H9 (cell line): Measurements from ENCODE around the gene LGALS14. TPM values are rescaled to one million over a fixed set of nuclear protein-coding genes. Genes with fewer than 3 reads are reported as not detected.

Experiments
- DNase-seq: peaks from one replicate; pipeline ENCODE4 v3.0.0-alpha.2; 2017
- H2AFZ ChIP-seq: one replicate; pipeline ENCODE4 v1.6.1; 2013; ENCODE audit warnings: mild to moderate bottlenecking, low read length, control low read depth, moderate library complexity
- H2AK5ac ChIP-seq: 2 replicates; pipeline ENCODE4 v1.6.1; 2013; ENCODE audit warnings: low read length, control low read depth, mixed read lengths; ENCODE audit not compliant: insufficient read length
- H2BK120ac ChIP-seq: one replicate; pipeline ENCODE4 v1.6.1; 2013; ENCODE audit warnings: low read depth, mild to moderate bottlenecking, low read length, control low read depth, inconsistent platforms; ENCODE audit not compliant: poor library complexity, severe bottlenecking
- H2BK12ac ChIP-seq: 2 replicates; pipeline ENCODE4 v1.6.1; 2013; ENCODE audit warnings: low read length, control low read depth, mixed read lengths, low read depth; ENCODE audit not compliant: insufficient read length
- H2BK15ac ChIP-seq: 2 replicates; pipeline ENCODE4 v1.6.1; 2013; ENCODE audit warnings: low read depth, low read length, control low read depth
- H2BK20ac ChIP-seq: one replicate; pipeline ENCODE4 v1.6.1; 2013; ENCODE audit warnings: low read depth, mild to moderate bottlenecking, low read length, control low read depth, inconsistent platforms; ENCODE audit not compliant: poor library complexity, severe bottlenecking
- H2BK5ac ChIP-seq: 2 replicates; pipeline ENCODE4 v1.6.1; 2013; ENCODE audit warnings: low read length, control low read depth, mixed read lengths; ENCODE audit not compliant: insufficient read length
- H3K14ac ChIP-seq: 2 replicates; pipeline ENCODE4 v1.6.1; 2013; ENCODE audit warnings: low read length, control low read depth; ENCODE audit not compliant: insufficient read depth
- H3K18ac ChIP-seq: 2 replicates; pipeline ENCODE4 v1.6.1; 2013; ENCODE audit warnings: low read depth, mild to moderate bottlenecking, mixed read lengths, low read length, control low read depth; ENCODE audit not compliant: insufficient read length
- H3K23ac ChIP-seq: 2 replicates; pipeline ENCODE4 v1.6.1; 2013; ENCODE audit warnings: low read length, control low read depth, mixed read lengths, low read depth; ENCODE audit not compliant: insufficient read length
- H3K23me2 ChIP-seq: 2 replicates; pipeline ENCODE4 v1.6.1; 2013; ENCODE audit warnings: low read depth, mild to moderate bottlenecking, mixed read lengths, low read length, control low read depth; ENCODE audit not compliant: insufficient read length, poor library complexity, severe bottlenecking
- H3K27ac ChIP-seq: 2 replicates; pipeline ENCODE4 v1.5.1; 2013; ENCODE audit warnings: low read length, control low read depth, mixed read lengths, low read depth; ENCODE audit not compliant: insufficient read length
- H3K27me3 ChIP-seq: 2 replicates; pipeline ENCODE4 v1.6.1; 2013; ENCODE audit warnings: low read length, control low read depth, inconsistent platforms; ENCODE audit not compliant: insufficient read depth
- H3K4ac ChIP-seq: 2 replicates; pipeline ENCODE4 v1.6.1; 2013; ENCODE audit warnings: low read depth, mild to moderate bottlenecking, control low read depth, inconsistent platforms, low read length, moderate library complexity
- H3K4me1 ChIP-seq: 2 replicates; pipeline ENCODE4 v1.6.1; 2013; ENCODE audit warnings: low read length, control low read depth, inconsistent platforms; ENCODE audit not compliant: insufficient read depth
- H3K4me2 ChIP-seq: 2 replicates; pipeline ENCODE4 v1.6.1; 2013; ENCODE audit warnings: low read length, control low read depth, mixed read lengths; ENCODE audit not compliant: insufficient read length, insufficient read depth
- H3K56ac ChIP-seq: 2 replicates; pipeline ENCODE4 v1.6.1; 2013; ENCODE audit warnings: low read depth, mild to moderate bottlenecking, mixed read lengths, low read length, control low read depth; ENCODE audit not compliant: insufficient read length
- H3K79me1 ChIP-seq: 2 replicates; pipeline ENCODE4 v1.6.1; 2013; ENCODE audit warnings: low read depth, mild to moderate bottlenecking, moderate library complexity, low read length, control low read depth, inconsistent platforms; ENCODE audit not compliant: insufficient read depth, poor library complexity, severe bottlenecking
- H3K79me2 ChIP-seq: 2 replicates; pipeline ENCODE4 v1.6.1; 2013; ENCODE audit warnings: low read length, control low read depth, inconsistent platforms; ENCODE audit not compliant: insufficient read depth
- H3K9ac ChIP-seq: 2 replicates; pipeline ENCODE4 v1.6.1; 2013; ENCODE audit warnings: low read length, control low read depth, mixed read lengths; ENCODE audit not compliant: insufficient read length; ENCODE audit errors: extremely low read depth
- H3K9me3 ChIP-seq: one replicate; pipeline ENCODE4 v1.6.1; 2013; ENCODE audit warnings: low read depth, low read length, inconsistent platforms; ENCODE audit not compliant: control insufficient read depth
- H3T11ph ChIP-seq: one replicate; pipeline ENCODE4 v1.6.1; 2013; ENCODE audit warnings: mild to moderate bottlenecking, low read length, control low read depth, inconsistent platforms
- H4K20me1 ChIP-seq: one replicate; pipeline ENCODE4 v1.6.1; 2013; ENCODE audit not compliant: control insufficient read depth, insufficient read length, insufficient read depth
- H4K5ac ChIP-seq: 2 replicates; pipeline ENCODE4 v1.6.1; 2013; ENCODE audit warnings: low read depth, mild to moderate bottlenecking, mixed read lengths, low read length, control low read depth; ENCODE audit not compliant: insufficient read length
- H4K8ac ChIP-seq: replicated peaks from 2 replicates; pipeline ENCODE4 v1.6.1; 2013; ENCODE audit warnings: low read length, control low read depth, mixed read lengths, low read depth; ENCODE audit not compliant: insufficient read length
- H4K91ac ChIP-seq: 2 replicates; pipeline ENCODE4 v1.6.1; 2013; ENCODE audit warnings: low read depth, mild to moderate bottlenecking, moderate library complexity, mixed read lengths, low read length, control low read depth; ENCODE audit not compliant: insufficient read length
- H3K27ac Mint-ChIP-seq, 3 experiments: 2 replicates in 2 of 3; 3 replicates in 1 of 3; pipeline ENCODE4 v1.8.0; 2020 to 2021; ENCODE audit warnings: mixed read lengths in 3 of 3, mild to moderate bottlenecking in 1 of 3, moderate library complexity in 1 of 3
- H3K27me3 Mint-ChIP-seq: 2 replicates; pipeline ENCODE4 v1.8.0; 2021; ENCODE audit warnings: low read depth, mild to moderate bottlenecking, moderate library complexity, mixed read lengths
- H3K36me3 Mint-ChIP-seq, 3 experiments: 2 replicates in 2 of 3; 3 replicates in 1 of 3; pipeline ENCODE4 v1.8.0; 2020 to 2021; ENCODE audit warnings: low read depth in 3 of 3, mixed read lengths in 3 of 3; ENCODE audit not compliant: insufficient read depth in 1 of 3
- H3K4me1 Mint-ChIP-seq, 2 experiments: 2 replicates each; pipeline ENCODE4 v1.8.0; 2020; ENCODE audit warnings: mixed read lengths in 2 of 2
- H3K4me3 Mint-ChIP-seq, 2 experiments: 2 replicates in 1 of 2; 3 replicates in 1 of 2; pipeline ENCODE4 v1.8.0; 2020 to 2021; ENCODE audit warnings: mild to moderate bottlenecking in 2 of 2, mixed read lengths in 2 of 2, moderate library complexity in 1 of 2
- H3K9me3 Mint-ChIP-seq, 2 experiments: 2 replicates in 1 of 2; 3 replicates in 1 of 2; pipeline ENCODE4 v1.8.0; 2020; ENCODE audit warnings: mild to moderate bottlenecking in 2 of 2, mixed read lengths in 2 of 2, moderate library complexity in 1 of 2
- CTCF ChIP-seq: fragments of 200-600 bp; sonication (generic); conservative IDR thresholded peaks from 3 replicates; pipeline ENCODE4 v1.8.0; 2021; ENCODE audit warnings: antibody characterized with exemption, mild to moderate bottlenecking
- WGBS: extraction: QIAGEN DNeasy Blood & Tissue Kit; methylation state at CpG from one replicate; pipeline ENCODE4 v1.1.7; 2013; ENCODE audit warnings: missing lambda C conversion rate, low lambda C conversion rate, mixed read lengths; ENCODE audit not compliant: insufficient read length; ENCODE audit errors: extremely low coverage; 5-methylcytosine and 5-hydroxymethylcytosine counted together
- total RNA-seq: library from RNA; stranded (reverse); gene quantifications from 2 replicates; pipeline ENCODE4 v1.2.1, GENCODE V29; 2021

Gene LGALS14
- total RNA-seq, 1 experiment from 2014 or later = not detected

- Histone ChIP-seq H3K14ac (no peak overlapping the region), H4K5ac (no peak overlapping the region), H2BK120ac (no peak overlapping the region), H2AFZ (no peak overlapping the region), H3K27me3 (no peaks in the 10 kb centered on the region), H3T11ph (no peak overlapping the region), H4K91ac (no peak overlapping the region), H4K20me1 (peaks cover 3% of the 10 kb centered on the region), H3K56ac (no peak overlapping the region), H3K9me3 (no peaks in the 10 kb centered on the region), H4K8ac (no peak overlapping the region), H3K18ac (no peak overlapping the region), H2BK15ac (no peak overlapping the region), H2BK12ac (no peak overlapping the region), H3K4ac (no peak overlapping the region), H3K23ac (no peak overlapping the region), H3K4me2 (no peak overlapping the region), H2BK20ac (no peak overlapping the region), H3K79me1 (no peaks in the 10 kb centered on the region), H2AK5ac (no peak overlapping the region), H3K79me2 (no peaks in the 10 kb centered on the region), H2BK5ac (no peak overlapping the region), H3K27ac (no peak overlapping the region), H3K4me1 (no peaks in the 10 kb centered on the region), H3K9ac (no peak overlapping the region), H3K23me2 (no peaks in the 10 kb centered on the region)
- no peak for DNase-seq
- TF ChIP-seq CTCF = no peak
- Mint-ChIP-seq H3K9me3 (no peaks in the 10 kb centered on the region), H3K27ac (peak overlapping the region in 1 of 3 experiments; percentile 6; a peak in 1 of 7 replicates), H3K36me3 (no peaks in the 10 kb centered on the region), H3K4me1 (peaks cover 0 to 6% of the 10 kb centered on the region in 2 experiments; a peak in 1 of 4 replicates), H3K27me3 (no peaks in the 10 kb centered on the region), H3K4me3 (no peak overlapping the region)
- no CpG with 5 or more reads among the region's 10 CpGs for WGBS
Observed at GRCh38 chr19:39679056-39679790, 25.1 kb upstream of the LGALS14 start.
